Right lobe of liver (tissue), 4 donors: ENCODE data around the gene TMEM33.

Source experiments
- POLR2A ChIP-seq: fragments of 450-650 bp; IDR thresholded peaks from one replicate; pipeline ENCODE4 v1.6.1; 2017; ENCODE audit warnings: antibody characterized with exemption, mild to moderate bottlenecking
- TF ChIP-seq, protein P1 (sequence below), 4 donors: fragments of 200-600 bp in 3 of 4; fragments of 450-650 bp in 1 of 4; IDR thresholded peaks; one replicate each; pipeline versions ENCODE4 v1.5.1 to v1.8.0; 2016 to 2022; ENCODE audit warnings: antibody characterized with exemption in 4 of 4, mild to moderate bottlenecking in 2 of 4
- donor health status: DM: no; HTN: no; CAD: no.
- donor health status: DM: no; HTN: no; CAD: no.
- donor health status: DM: no; HTN: yes; CAD: no.

DNA sequence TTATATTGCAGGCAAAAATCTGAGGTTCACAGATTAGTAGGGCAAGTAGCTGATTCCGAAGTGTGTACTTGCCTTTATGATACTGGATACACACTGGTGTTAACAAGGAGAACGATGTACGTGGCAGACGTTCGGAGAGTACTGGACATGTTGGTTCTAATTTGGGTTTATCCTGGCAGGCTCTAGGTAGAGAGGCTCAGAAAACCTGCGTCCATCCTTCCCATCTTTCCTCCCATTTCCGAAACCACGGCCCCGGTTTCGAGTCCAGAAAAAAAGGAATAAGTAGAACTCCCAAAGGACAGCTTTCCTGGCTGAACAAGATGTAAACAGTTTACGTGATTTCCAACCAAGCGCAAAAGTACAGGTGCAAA, 54.8 kb downstream of the TMEM33 start:
- TF ChIP-seq, protein P1, sequence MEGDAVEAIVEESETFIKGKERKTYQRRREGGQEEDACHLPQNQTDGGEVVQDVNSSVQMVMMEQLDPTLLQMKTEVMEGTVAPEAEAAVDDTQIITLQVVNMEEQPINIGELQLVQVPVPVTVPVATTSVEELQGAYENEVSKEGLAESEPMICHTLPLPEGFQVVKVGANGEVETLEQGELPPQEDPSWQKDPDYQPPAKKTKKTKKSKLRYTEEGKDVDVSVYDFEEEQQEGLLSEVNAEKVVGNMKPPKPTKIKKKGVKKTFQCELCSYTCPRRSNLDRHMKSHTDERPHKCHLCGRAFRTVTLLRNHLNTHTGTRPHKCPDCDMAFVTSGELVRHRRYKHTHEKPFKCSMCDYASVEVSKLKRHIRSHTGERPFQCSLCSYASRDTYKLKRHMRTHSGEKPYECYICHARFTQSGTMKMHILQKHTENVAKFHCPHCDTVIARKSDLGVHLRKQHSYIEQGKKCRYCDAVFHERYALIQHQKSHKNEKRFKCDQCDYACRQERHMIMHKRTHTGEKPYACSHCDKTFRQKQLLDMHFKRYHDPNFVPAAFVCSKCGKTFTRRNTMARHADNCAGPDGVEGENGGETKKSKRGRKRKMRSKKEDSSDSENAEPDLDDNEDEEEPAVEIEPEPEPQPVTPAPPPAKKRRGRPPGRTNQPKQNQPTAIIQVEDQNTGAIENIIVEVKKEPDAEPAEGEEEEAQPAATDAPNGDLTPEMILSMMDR (IDR thresholded peaks at IDR 0.05), result no peak
- no peak for TF ChIP-seq POLR2A
